Rectal smooth muscle tissue (tissue), 1 donor: ENCODE measurements around the gene SIAH2.

ENCODE experiments used
- H3K27ac ChIP-seq: one replicate; pipeline ENCODE4 v1.7.0; 2013; ENCODE audit warnings: low read depth, low read length, inconsistent platforms
- H3K27me3 ChIP-seq: one replicate; pipeline ENCODE4 v1.7.0; 2013; ENCODE audit warnings: low read length; ENCODE audit not compliant: control insufficient read depth, insufficient read depth
- H3K36me3 ChIP-seq: one replicate; pipeline ENCODE4 v1.7.0; 2013; ENCODE audit warnings: low read length; ENCODE audit not compliant: control insufficient read depth, insufficient read depth
- H3K4me1 ChIP-seq: one replicate; pipeline ENCODE4 v1.7.0; 2013; ENCODE audit warnings: low read length; ENCODE audit not compliant: control insufficient read depth, insufficient read depth
- H3K4me3 ChIP-seq: one replicate; pipeline ENCODE4 v1.7.0; 2013; ENCODE audit warnings: low read length
- H3K9ac ChIP-seq: one replicate; pipeline ENCODE4 v1.7.0; 2013; ENCODE audit warnings: low read length

Gene SIAH2

GRCh38 chr3:150789451-150789850 is 26.5 kb upstream of the SIAH2 start:
- Histone ChIP-seq H3K36me3 (no peaks in the 10 kb centered on the region), H3K27me3 (no peaks in the 10 kb centered on the region), H3K4me1 (no peaks in the 10 kb centered on the region), H3K4me3 (no peak overlapping the region), H3K9ac (no peak overlapping the region), H3K27ac (no peak overlapping the region)

GRCh38 chr3:150787741-150788370 is 24.9 kb upstream of the SIAH2 start:
- no peak overlapping the region for H3K27ac ChIP-seq
- no peaks in the 10 kb centered on the region for H3K27me3 ChIP-seq
- H3K9ac ChIP-seq = no peak overlapping the region
- no peaks in the 10 kb centered on the region for H3K36me3 ChIP-seq
- no peaks in the 10 kb centered on the region for H3K4me1 ChIP-seq
- H3K4me3 ChIP-seq = no peak overlapping the region

- H3K27me3 ChIP-seq = no peaks in the 10 kb centered on the region
- H3K4me3 ChIP-seq = no peak overlapping the region
- H3K9ac ChIP-seq = no peak overlapping the region
These were observed 23.8 kb upstream of the SIAH2 start for GRCh38 chr3:150786791-150787190.

GRCh38 chr3:150784747-150785125 is 21.8 kb upstream of the SIAH2 start:
- Histone ChIP-seq H3K9ac (no peak overlapping the region), H3K27ac (no peak overlapping the region), H3K4me1 (no peaks in the 10 kb centered on the region), H3K36me3 (no peaks in the 10 kb centered on the region), H3K4me3 (no peak overlapping the region), H3K27me3 (no peaks in the 10 kb centered on the region)

More at GRCh38 chr3:150786791-150787190, 23.8 kb upstream of the SIAH2 start:
- no peaks in the 10 kb centered on the region for H3K36me3 ChIP-seq
- H3K4me1 ChIP-seq = no peaks in the 10 kb centered on the region
- H3K27ac ChIP-seq = no peak overlapping the region

- no peaks in the 10 kb centered on the region for H3K27me3 ChIP-seq
- no peak overlapping the region for H3K27ac ChIP-seq
- no peak overlapping the region for H3K9ac ChIP-seq
- no peaks in the 10 kb centered on the region for H3K4me1 ChIP-seq
- H3K36me3 ChIP-seq = no peaks in the 10 kb centered on the region
- no peak overlapping the region for H3K4me3 ChIP-seq
These were observed 21.2 kb upstream of the SIAH2 start for GRCh38 chr3:150783920-150784746.

- H3K4me3 ChIP-seq = no peak overlapping the region
- no peaks in the 10 kb centered on the region for H3K27me3 ChIP-seq
- H3K4me1 ChIP-seq = no peaks in the 10 kb centered on the region
- no peak overlapping the region for H3K27ac ChIP-seq
- H3K9ac ChIP-seq = no peak overlapping the region
- H3K36me3 ChIP-seq = no peaks in the 10 kb centered on the region
These were observed 20.3 kb upstream of the SIAH2 start for GRCh38 chr3:150783316-150783715.

GRCh38 chr3:150779402-150779858 is 16.5 kb upstream of the SIAH2 start:
- Histone ChIP-seq H3K27ac (no peak overlapping the region), H3K4me1 (no peaks in the 10 kb centered on the region), H3K27me3 (no peaks in the 10 kb centered on the region), H3K4me3 (no peak overlapping the region), H3K36me3 (no peaks in the 10 kb centered on the region), H3K9ac (no peak overlapping the region)

- H3K9ac ChIP-seq = no peak overlapping the region
- no peaks in the 10 kb centered on the region for H3K36me3 ChIP-seq
- H3K4me1 ChIP-seq = no peaks in the 10 kb centered on the region
- no peaks in the 10 kb centered on the region for H3K27me3 ChIP-seq
- H3K4me3 ChIP-seq = no peak overlapping the region
- H3K27ac ChIP-seq = no peak overlapping the region
These were observed 15.9 kb upstream of the SIAH2 start for GRCh38 chr3:150778793-150779401.

GRCh38 chr3:150775001-150775599 is 12.1 kb upstream of the SIAH2 start:
- H3K9ac ChIP-seq = no peak overlapping the region
- H3K4me3 ChIP-seq = no peak overlapping the region
- no peaks in the 10 kb centered on the region for H3K27me3 ChIP-seq
- no peaks in the 10 kb centered on the region for H3K36me3 ChIP-seq
- H3K4me1 ChIP-seq = no peaks in the 10 kb centered on the region
- no peak overlapping the region for H3K27ac ChIP-seq

GRCh38 chr3:150773616-150774192 is 10.7 kb upstream of the SIAH2 start:
- Histone ChIP-seq H3K4me3 (no peak overlapping the region), H3K36me3 (no peaks in the 10 kb centered on the region), H3K27ac (no peak overlapping the region), H3K27me3 (no peaks in the 10 kb centered on the region), H3K4me1 (no peaks in the 10 kb centered on the region), H3K9ac (no peak overlapping the region)

GRCh38 chr3:150771600-150771999 is 8.6 kb upstream of the SIAH2 start:
- H3K36me3 ChIP-seq = no peaks in the 10 kb centered on the region
- no peak overlapping the region for H3K4me3 ChIP-seq
- no peaks in the 10 kb centered on the region for H3K4me1 ChIP-seq
- H3K9ac ChIP-seq = no peak overlapping the region
- H3K27ac ChIP-seq = no peak overlapping the region
- H3K27me3 ChIP-seq = no peaks in the 10 kb centered on the region

- Histone ChIP-seq H3K9ac (no peak overlapping the region), H3K27ac (no peak overlapping the region), H3K4me1 (no peaks in the 10 kb centered on the region), H3K36me3 (no peaks in the 10 kb centered on the region), H3K27me3 (no peaks in the 10 kb centered on the region), H3K4me3 (no peak overlapping the region)
These were observed 7.7 kb upstream of the SIAH2 start for GRCh38 chr3:150770681-150771080.
